SK-N-SH treated with all-trans-retinoic acid at 6 μM for 48 hours (cell line): ENCODE measurements around the gene DHX30.

Experiments used
- CSDC2 ChIP-seq: fragments of 250-450 bp; sonication (Bioruptor Pico); IDR thresholded peaks from 2 replicates; pipeline ENCODE4 v1.5.0; 2020; ENCODE audit warnings: mild to moderate bottlenecking, moderate library complexity
- ISL1 ChIP-seq: fragments of 250-450 bp; sonication (Bioruptor Pico); IDR thresholded peaks from 2 replicates; pipeline ENCODE4 v2.1.2; 2022; ENCODE audit warnings: mild to moderate bottlenecking, moderate library complexity
- ZFP30 ChIP-seq: fragments of 450-650 bp; formaldehyde crosslinking; IDR thresholded peaks from 2 replicates; pipeline ENCODE4 v1.5.0; 2022; ENCODE audit warnings: mild to moderate bottlenecking, moderate library complexity
- ZNF565 ChIP-seq: fragments of 450-650 bp; formaldehyde crosslinking; conservative IDR thresholded peaks from 2 replicates; pipeline ENCODE4 v1.5.0; 2020; ENCODE audit warnings: low read depth, mild to moderate bottlenecking, moderate library complexity
- ZNF70 ChIP-seq: fragments of 450-650 bp; formaldehyde crosslinking; IDR thresholded peaks from 2 replicates; pipeline ENCODE4 v1.5.0; 2020; ENCODE audit warnings: mild to moderate bottlenecking, moderate library complexity
- ZNF8 ChIP-seq: fragments of 450-650 bp; formaldehyde crosslinking; IDR thresholded peaks from 2 replicates; pipeline ENCODE4 v1.5.0; 2020; ENCODE audit warnings: mild to moderate bottlenecking, moderate library complexity
- TF ChIP-seq, protein P1 (sequence below): fragments of 250-450 bp; sonication (Bioruptor Pico); IDR thresholded peaks from 2 replicates; pipeline ENCODE4 v1.5.0; 2020; ENCODE audit warnings: mild to moderate bottlenecking, moderate library complexity
- TF ChIP-seq, protein P2 (sequence below): fragments of 250-450 bp; sonication (Bioruptor Pico); IDR thresholded peaks from 2 replicates; pipeline ENCODE4 v1.5.1; 2020; ENCODE audit warnings: low read depth, mild to moderate bottlenecking, moderate library complexity

DNA sequence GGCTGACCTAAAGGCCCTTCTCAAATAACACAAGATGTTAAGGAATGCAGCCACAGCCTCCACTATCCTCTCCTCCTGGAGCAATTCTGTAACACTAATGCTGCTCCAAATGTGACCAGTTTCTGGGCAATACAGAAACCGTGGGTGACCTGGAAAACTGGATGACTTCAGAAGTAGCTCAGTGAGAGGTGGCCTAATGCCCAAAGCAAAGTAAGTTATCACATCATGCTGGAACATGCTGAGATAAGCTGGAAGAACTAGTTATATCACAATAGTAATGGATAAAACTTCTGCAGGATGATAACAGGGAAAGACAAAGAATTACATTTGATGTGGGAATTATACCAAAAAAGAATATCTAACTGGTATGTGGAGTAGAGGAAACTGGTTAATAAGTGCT lies 72.0 kb downstream of the DHX30 start:
- TF ChIP-seq, protein P1, sequence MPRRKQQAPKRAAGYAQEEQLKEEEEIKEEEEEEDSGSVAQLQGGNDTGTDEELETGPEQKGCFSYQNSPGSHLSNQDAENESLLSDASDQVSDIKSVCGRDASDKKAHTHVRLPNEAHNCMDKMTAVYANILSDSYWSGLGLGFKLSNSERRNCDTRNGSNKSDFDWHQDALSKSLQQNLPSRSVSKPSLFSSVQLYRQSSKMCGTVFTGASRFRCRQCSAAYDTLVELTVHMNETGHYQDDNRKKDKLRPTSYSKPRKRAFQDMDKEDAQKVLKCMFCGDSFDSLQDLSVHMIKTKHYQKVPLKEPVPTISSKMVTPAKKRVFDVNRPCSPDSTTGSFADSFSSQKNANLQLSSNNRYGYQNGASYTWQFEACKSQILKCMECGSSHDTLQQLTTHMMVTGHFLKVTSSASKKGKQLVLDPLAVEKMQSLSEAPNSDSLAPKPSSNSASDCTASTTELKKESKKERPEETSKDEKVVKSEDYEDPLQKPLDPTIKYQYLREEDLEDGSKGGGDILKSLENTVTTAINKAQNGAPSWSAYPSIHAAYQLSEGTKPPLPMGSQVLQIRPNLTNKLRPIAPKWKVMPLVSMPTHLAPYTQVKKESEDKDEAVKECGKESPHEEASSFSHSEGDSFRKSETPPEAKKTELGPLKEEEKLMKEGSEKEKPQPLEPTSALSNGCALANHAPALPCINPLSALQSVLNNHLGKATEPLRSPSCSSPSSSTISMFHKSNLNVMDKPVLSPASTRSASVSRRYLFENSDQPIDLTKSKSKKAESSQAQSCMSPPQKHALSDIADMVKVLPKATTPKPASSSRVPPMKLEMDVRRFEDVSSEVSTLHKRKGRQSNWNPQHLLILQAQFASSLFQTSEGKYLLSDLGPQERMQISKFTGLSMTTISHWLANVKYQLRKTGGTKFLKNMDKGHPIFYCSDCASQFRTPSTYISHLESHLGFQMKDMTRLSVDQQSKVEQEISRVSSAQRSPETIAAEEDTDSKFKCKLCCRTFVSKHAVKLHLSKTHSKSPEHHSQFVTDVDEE (CRISPR knock-in tag): no peak
- no peak for TF ChIP-seq ZNF8 (CRISPR knock-in tag)
- no peak for TF ChIP-seq ZFP30
- TF ChIP-seq ZNF70 (CRISPR knock-in tag): no peak
- TF ChIP-seq, protein P2, sequence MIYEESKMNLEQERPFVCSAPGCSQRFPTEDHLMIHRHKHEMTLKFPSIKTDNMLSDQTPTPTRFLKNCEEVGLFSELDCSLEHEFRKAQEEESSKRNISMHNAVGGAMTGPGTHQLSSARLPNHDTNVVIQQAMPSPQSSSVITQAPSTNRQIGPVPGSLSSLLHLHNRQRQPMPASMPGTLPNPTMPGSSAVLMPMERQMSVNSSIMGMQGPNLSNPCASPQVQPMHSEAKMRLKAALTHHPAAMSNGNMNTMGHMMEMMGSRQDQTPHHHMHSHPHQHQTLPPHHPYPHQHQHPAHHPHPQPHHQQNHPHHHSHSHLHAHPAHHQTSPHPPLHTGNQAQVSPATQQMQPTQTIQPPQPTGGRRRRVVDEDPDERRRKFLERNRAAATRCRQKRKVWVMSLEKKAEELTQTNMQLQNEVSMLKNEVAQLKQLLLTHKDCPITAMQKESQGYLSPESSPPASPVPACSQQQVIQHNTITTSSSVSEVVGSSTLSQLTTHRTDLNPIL (CRISPR knock-in tag): no peak
- TF ChIP-seq ZNF565 (CRISPR knock-in tag): no peak
- TF ChIP-seq ISL1: no peak
- TF ChIP-seq CSDC2 (CRISPR knock-in tag): no peak
